ENCODE results near the gene NSFL1C. TPM values are rescaled to one million over a fixed set of nuclear protein-coding genes. Genes with fewer than 3 reads are reported as not detected.
A peak's percentile ranks its signal among the peaks of the same experiment; 100 is the strongest.

NSFL1C gene
- total and polyA plus RNA-seq, 4 donors: 32.0 to 119 (median 84.1) TPM

- no peak for DNase-seq (ENCODE audit: low read depth in 4 of 6, low spot score in 6 of 6)
- WGBS (ENCODE audit: insufficient coverage): no CpG with 5 or more reads among the region's 4 CpGs
- no peak overlapping the region for H3K27ac ChIP-seq (ENCODE audit: low read depth, low read length)
- no peak overlapping the region for H3K4me3 ChIP-seq (ENCODE audit: low read depth, low read length)
- H3K9me3 ChIP-seq (ENCODE audit: control insufficient read depth, insufficient read depth, low read length): no peaks in the 10 kb centered on the region
- peaks cover 69% of the 10 kb centered on the region for H3K36me3 ChIP-seq (ENCODE audit: control insufficient read depth, insufficient read depth, low read length)
- no peaks in the 10 kb centered on the region for H3K27me3 ChIP-seq (ENCODE audit: control insufficient read depth, insufficient read depth, low read length)
- no peaks in the 10 kb centered on the region for H3K4me1 ChIP-seq (ENCODE audit: control insufficient read depth, insufficient read depth, low read length)
Measured at GRCh38 chr20:1448081-1448620, 18.5 kb downstream of the NSFL1C start.

GRCh38 chr20:1446536-1446935 lies 20.1 kb downstream of the NSFL1C start:
- no peak for DNase-seq (ENCODE audit: low read depth in 4 of 6, low spot score in 6 of 6)
- H3K4me3 ChIP-seq (ENCODE audit: low read depth, low read length): no peak overlapping the region
- H3K27ac ChIP-seq (ENCODE audit: low read depth, low read length): no peak overlapping the region
- peaks cover 58% of the 10 kb centered on the region for H3K36me3 ChIP-seq (ENCODE audit: control insufficient read depth, insufficient read depth, low read length)
- no peaks in the 10 kb centered on the region for H3K27me3 ChIP-seq (ENCODE audit: control insufficient read depth, insufficient read depth, low read length)
- 100% methylated on average over 1 of the region's 1 CpG for WGBS (ENCODE audit: insufficient coverage)
- no peaks in the 10 kb centered on the region for H3K4me1 ChIP-seq (ENCODE audit: control insufficient read depth, insufficient read depth, low read length)
- no peaks in the 10 kb centered on the region for H3K9me3 ChIP-seq (ENCODE audit: control insufficient read depth, insufficient read depth, low read length)

- Histone ChIP-seq H3K4me3 (ENCODE audit: low read depth, low read length) (no peak overlapping the region), H3K36me3 (ENCODE audit: control insufficient read depth, insufficient read depth, low read length) (peaks cover 54% of the 10 kb centered on the region), H3K27ac (ENCODE audit: low read depth, low read length) (no peak overlapping the region), H3K9me3 (ENCODE audit: control insufficient read depth, insufficient read depth, low read length) (no peaks in the 10 kb centered on the region), H3K4me1 (ENCODE audit: control insufficient read depth, insufficient read depth, low read length) (no peaks in the 10 kb centered on the region), H3K27me3 (ENCODE audit: control insufficient read depth, insufficient read depth, low read length) (no peaks in the 10 kb centered on the region)
- WGBS (ENCODE audit: insufficient coverage): no CpG with 5 or more reads among the region's 5 CpGs
- DNase-seq (ENCODE audit: low read depth in 4 of 6, low spot score in 6 of 6): no peak
Measured at GRCh38 chr20:1443085-1443484, 23.6 kb downstream of the NSFL1C start.

- peaks cover 53% of the 10 kb centered on the region for H3K36me3 ChIP-seq (ENCODE audit: control insufficient read depth, insufficient read depth, low read length)
- H3K4me3 ChIP-seq (ENCODE audit: low read depth, low read length): no peak overlapping the region
- no peaks in the 10 kb centered on the region for H3K27me3 ChIP-seq (ENCODE audit: control insufficient read depth, insufficient read depth, low read length)
- DNase-seq (ENCODE audit: low read depth in 4 of 6, low spot score in 6 of 6): no peak
- no peaks in the 10 kb centered on the region for H3K9me3 ChIP-seq (ENCODE audit: control insufficient read depth, insufficient read depth, low read length)
- no peaks in the 10 kb centered on the region for H3K4me1 ChIP-seq (ENCODE audit: control insufficient read depth, insufficient read depth, low read length)
- no peak overlapping the region for H3K27ac ChIP-seq (ENCODE audit: low read depth, low read length)
- 100% methylated on average over 1 of the region's 2 CpGs for WGBS (ENCODE audit: insufficient coverage)
Measured at GRCh38 chr20:1442304-1442703, 24.3 kb downstream of the NSFL1C start.

- Histone ChIP-seq H3K4me3 (ENCODE audit: low read depth, low read length) (no peak overlapping the region), H3K4me1 (ENCODE audit: control insufficient read depth, insufficient read depth, low read length) (no peaks in the 10 kb centered on the region), H3K36me3 (ENCODE audit: control insufficient read depth, insufficient read depth, low read length) (peaks cover 53% of the 10 kb centered on the region), H3K27ac (ENCODE audit: low read depth, low read length) (no peak overlapping the region), H3K27me3 (ENCODE audit: control insufficient read depth, insufficient read depth, low read length) (no peaks in the 10 kb centered on the region), H3K9me3 (ENCODE audit: control insufficient read depth, insufficient read depth, low read length) (no peaks in the 10 kb centered on the region)
- 50% methylated on average over 1 of the region's 3 CpGs for WGBS (ENCODE audit: insufficient coverage)
- no peak for DNase-seq (ENCODE audit: low read depth in 4 of 6, low spot score in 6 of 6)
Measured at GRCh38 chr20:1441133-1441532, 25.5 kb downstream of the NSFL1C start.

GRCh38 chr20:1440024-1440423 lies 26.6 kb downstream of the NSFL1C start:
- Histone ChIP-seq H3K27ac (ENCODE audit: low read depth, low read length) (no peak overlapping the region), H3K36me3 (ENCODE audit: control insufficient read depth, insufficient read depth, low read length) (peaks cover 42% of the 10 kb centered on the region), H3K4me1 (ENCODE audit: control insufficient read depth, insufficient read depth, low read length) (no peaks in the 10 kb centered on the region), H3K27me3 (ENCODE audit: control insufficient read depth, insufficient read depth, low read length) (no peaks in the 10 kb centered on the region), H3K4me3 (ENCODE audit: low read depth, low read length) (no peak overlapping the region), H3K9me3 (ENCODE audit: control insufficient read depth, insufficient read depth, low read length) (no peaks in the 10 kb centered on the region)
- WGBS (ENCODE audit: insufficient coverage): 75% methylated on average over 6 of the region's 6 CpGs
- no peak for DNase-seq (ENCODE audit: low read depth in 4 of 6, low spot score in 6 of 6)

GRCh38 chr20:1438361-1438760 lies 28.3 kb downstream of the NSFL1C start:
- no peaks in the 10 kb centered on the region for H3K9me3 ChIP-seq (ENCODE audit: control insufficient read depth, insufficient read depth, low read length)
- no peak for DNase-seq (ENCODE audit: low read depth in 4 of 6, low spot score in 6 of 6)
- peaks cover 25% of the 10 kb centered on the region for H3K36me3 ChIP-seq (ENCODE audit: control insufficient read depth, insufficient read depth, low read length)
- H3K4me3 ChIP-seq (ENCODE audit: low read depth, low read length): no peak overlapping the region
- no peak overlapping the region for H3K27ac ChIP-seq (ENCODE audit: low read depth, low read length)
- WGBS (ENCODE audit: insufficient coverage): 50% methylated on average over 1 of the region's 1 CpG
- no peaks in the 10 kb centered on the region for H3K4me1 ChIP-seq (ENCODE audit: control insufficient read depth, insufficient read depth, low read length)
- no peaks in the 10 kb centered on the region for H3K27me3 ChIP-seq (ENCODE audit: control insufficient read depth, insufficient read depth, low read length)

GRCh38 chr20:1437235-1437904 lies 29.3 kb downstream of the NSFL1C start:
- no peaks in the 10 kb centered on the region for H3K27me3 ChIP-seq (ENCODE audit: control insufficient read depth, insufficient read depth, low read length)
- 8% methylated on average over 4 of the region's 5 CpGs for WGBS (ENCODE audit: insufficient coverage)
- H3K36me3 ChIP-seq (ENCODE audit: control insufficient read depth, insufficient read depth, low read length): peaks cover 25% of the 10 kb centered on the region
- H3K27ac ChIP-seq (ENCODE audit: low read depth, low read length): no peak overlapping the region
- H3K9me3 ChIP-seq (ENCODE audit: control insufficient read depth, insufficient read depth, low read length): no peaks in the 10 kb centered on the region
- DNase-seq (ENCODE audit: low read depth in 4 of 6, low spot score in 6 of 6): peak in 5 of 6 donors; percentile 43 to 83 (median 56)
- H3K4me3 ChIP-seq (ENCODE audit: low read depth, low read length): no peak overlapping the region
- H3K4me1 ChIP-seq (ENCODE audit: control insufficient read depth, insufficient read depth, low read length): no peaks in the 10 kb centered on the region

GRCh38 chr20:1436263-1436662 lies 30.4 kb downstream of the NSFL1C start:
- no peaks in the 10 kb centered on the region for H3K27me3 ChIP-seq (ENCODE audit: control insufficient read depth, insufficient read depth, low read length)
- H3K4me3 ChIP-seq (ENCODE audit: low read depth, low read length): no peak overlapping the region
- 98% methylated on average over 6 of the region's 8 CpGs for WGBS (ENCODE audit: insufficient coverage)
- H3K27ac ChIP-seq (ENCODE audit: low read depth, low read length): no peak overlapping the region
- no peaks in the 10 kb centered on the region for H3K9me3 ChIP-seq (ENCODE audit: control insufficient read depth, insufficient read depth, low read length)
- no peak for DNase-seq (ENCODE audit: low read depth in 4 of 6, low spot score in 6 of 6)
- H3K36me3 ChIP-seq (ENCODE audit: control insufficient read depth, insufficient read depth, low read length): peaks cover 20% of the 10 kb centered on the region
- no peaks in the 10 kb centered on the region for H3K4me1 ChIP-seq (ENCODE audit: control insufficient read depth, insufficient read depth, low read length)

GRCh38 chr20:1435337-1435699 lies 31.3 kb downstream of the NSFL1C start:
- H3K4me1 ChIP-seq (ENCODE audit: control insufficient read depth, insufficient read depth, low read length): no peaks in the 10 kb centered on the region
- H3K36me3 ChIP-seq (ENCODE audit: control insufficient read depth, insufficient read depth, low read length): peaks cover 11% of the 10 kb centered on the region
- no peak for DNase-seq (ENCODE audit: low read depth in 4 of 6, low spot score in 6 of 6)
- no peak overlapping the region for H3K27ac ChIP-seq (ENCODE audit: low read depth, low read length)
- no peaks in the 10 kb centered on the region for H3K9me3 ChIP-seq (ENCODE audit: control insufficient read depth, insufficient read depth, low read length)
- H3K4me3 ChIP-seq (ENCODE audit: low read depth, low read length): no peak overlapping the region
- no peaks in the 10 kb centered on the region for H3K27me3 ChIP-seq (ENCODE audit: control insufficient read depth, insufficient read depth, low read length)

All from spinal cord (tissue), 10 donors.